OCI-LY1 (cell line): ENCODE data around the gene CDC42BPA.

Source experiments
- EZH2 ChIP-seq: fragments of 200-600 bp; sonication (generic), shearing (Covaris generic); IDR thresholded peaks from 2 replicates; pipeline ENCODE4 v1.8.0; 2017; ENCODE audit warnings: borderline replicate concordance, mixed run types, mild to moderate bottlenecking, antibody characterized with exemption, low read length, moderate library complexity, mixed read lengths
- TF ChIP-seq, protein P1 (sequence below): fragments of 200-600 bp; sonication (generic), shearing (Covaris generic); IDR thresholded peaks from 2 replicates; pipeline ENCODE4 v1.5.1; 2017; ENCODE audit warnings: mild to moderate bottlenecking, antibody characterized with exemption, low read length, moderate library complexity, mixed read lengths

DNA sequence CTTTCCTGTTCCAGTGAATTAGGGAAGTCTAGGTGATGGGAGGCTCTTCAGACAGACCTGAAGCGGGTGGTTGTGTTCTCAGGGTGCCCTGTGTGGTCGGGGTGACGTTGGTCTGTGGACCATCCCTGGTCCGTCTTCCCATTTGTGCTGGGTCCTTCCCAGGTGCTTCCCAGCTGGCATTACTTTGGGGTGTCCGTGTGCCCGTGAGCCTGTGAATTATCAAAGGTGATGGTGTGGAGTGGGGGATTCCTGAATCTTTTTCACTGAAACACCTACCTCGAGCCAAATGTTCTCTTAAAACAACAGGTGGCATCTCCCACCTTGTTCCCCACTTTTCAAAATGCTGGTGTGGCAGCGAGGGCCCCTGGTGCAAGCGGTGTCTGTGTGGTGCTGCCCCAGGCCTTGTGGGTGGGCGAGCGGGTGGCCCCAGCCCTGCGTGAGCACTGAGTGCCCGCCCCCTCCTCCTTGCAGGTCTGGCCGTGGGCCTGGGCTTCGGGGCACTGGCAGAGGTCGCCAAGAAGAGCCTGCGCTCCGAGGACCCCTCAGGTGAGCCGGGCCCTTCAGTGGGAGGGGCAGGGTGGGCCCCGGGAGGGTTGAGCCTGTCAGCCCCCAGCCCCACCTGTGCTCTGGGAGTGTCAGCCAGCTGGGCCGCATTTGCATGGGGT lies 341.2 kb downstream of the CDC42BPA start:
- TF ChIP-seq, protein P1, sequence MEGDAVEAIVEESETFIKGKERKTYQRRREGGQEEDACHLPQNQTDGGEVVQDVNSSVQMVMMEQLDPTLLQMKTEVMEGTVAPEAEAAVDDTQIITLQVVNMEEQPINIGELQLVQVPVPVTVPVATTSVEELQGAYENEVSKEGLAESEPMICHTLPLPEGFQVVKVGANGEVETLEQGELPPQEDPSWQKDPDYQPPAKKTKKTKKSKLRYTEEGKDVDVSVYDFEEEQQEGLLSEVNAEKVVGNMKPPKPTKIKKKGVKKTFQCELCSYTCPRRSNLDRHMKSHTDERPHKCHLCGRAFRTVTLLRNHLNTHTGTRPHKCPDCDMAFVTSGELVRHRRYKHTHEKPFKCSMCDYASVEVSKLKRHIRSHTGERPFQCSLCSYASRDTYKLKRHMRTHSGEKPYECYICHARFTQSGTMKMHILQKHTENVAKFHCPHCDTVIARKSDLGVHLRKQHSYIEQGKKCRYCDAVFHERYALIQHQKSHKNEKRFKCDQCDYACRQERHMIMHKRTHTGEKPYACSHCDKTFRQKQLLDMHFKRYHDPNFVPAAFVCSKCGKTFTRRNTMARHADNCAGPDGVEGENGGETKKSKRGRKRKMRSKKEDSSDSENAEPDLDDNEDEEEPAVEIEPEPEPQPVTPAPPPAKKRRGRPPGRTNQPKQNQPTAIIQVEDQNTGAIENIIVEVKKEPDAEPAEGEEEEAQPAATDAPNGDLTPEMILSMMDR, result no peak
- TF ChIP-seq EZH2, result no peak
